Keratinocyte (primary cell): Measurements from ENCODE around the gene MAP2K2. TPM values are rescaled to one million over a fixed set of nuclear protein-coding genes. Genes with fewer than 3 reads are reported as not detected.

Experiments used
- DNase-seq: peaks from one replicate; pipeline ENCODE4 v3.0.0-alpha.2; 2011; ENCODE audit warnings: low read depth, missing footprints, low spot score
- FAIRE-seq: peaks from 2 replicates; lab custom pipeline; 2011; peaks lifted over from hg19 to GRCh38; lab: Jason Lieb, UNC
- H2AFZ ChIP-seq: 2 replicates; pipeline ENCODE4 v1.6.0; 2012; ENCODE audit warnings: low read length, control low read depth, inconsistent platforms; ENCODE audit not compliant: control insufficient read depth
- H3K27ac ChIP-seq: 2 replicates; pipeline ENCODE4 v1.5.1; 2011; ENCODE audit warnings: low read length; ENCODE audit not compliant: control insufficient read depth, insufficient read depth
- H3K27me3 ChIP-seq: 3 replicates; pipeline ENCODE4 v1.6.0; 2011; ENCODE audit warnings: low read length; ENCODE audit not compliant: control insufficient read depth, insufficient read depth; ENCODE audit errors: extremely low read depth
- H3K36me3 ChIP-seq, 2 experiments: 2 replicates in 1 of 2; 3 replicates in 1 of 2; pipeline ENCODE4 v1.5.1; 2011; ENCODE audit warnings: low read length in 2 of 2, mild to moderate bottlenecking in 1 of 2; ENCODE audit not compliant: control insufficient read depth in 2 of 2, insufficient read depth in 2 of 2; ENCODE audit errors: extremely low read depth in 1 of 2
- H3K4me1 ChIP-seq: 3 replicates; pipeline ENCODE4 v1.5.1; 2011; ENCODE audit warnings: low read length; ENCODE audit not compliant: control insufficient read depth, insufficient read depth; ENCODE audit errors: extremely low read depth
- H3K4me2 ChIP-seq: 3 replicates; pipeline ENCODE4 v1.6.0; 2011; ENCODE audit warnings: low read depth, low read length; ENCODE audit not compliant: control insufficient read depth, insufficient read depth; ENCODE audit errors: extremely low read depth
- H3K4me3 ChIP-seq, 3 experiments: fragments of 200-600 bp in 1 of 3; sonication (generic) in 1 of 3; 2 replicates in 2 of 3; 3 replicates in 1 of 3; pipeline ENCODE4 v1.5.1; 2011 to 2016; ENCODE audit warnings: low read length in 3 of 3, mild to moderate bottlenecking in 3 of 3, control low read depth in 2 of 3, inconsistent platforms in 1 of 3, low read depth in 1 of 3, mixed read lengths in 1 of 3, mixed run types in 1 of 3, moderate library complexity in 1 of 3; ENCODE audit not compliant: control insufficient read depth in 2 of 3, insufficient read depth in 2 of 3; ENCODE audit errors: extremely low read depth in 1 of 3
- H3K79me2 ChIP-seq: 2 replicates; pipeline ENCODE4 v1.6.0; 2012; ENCODE audit warnings: low read length; ENCODE audit not compliant: control insufficient read depth, insufficient read depth
- H3K9ac ChIP-seq: 3 replicates; pipeline ENCODE4 v1.6.0; 2011; ENCODE audit warnings: low read length; ENCODE audit not compliant: control insufficient read depth, insufficient read depth; ENCODE audit errors: extremely low read depth
- H3K9me1 ChIP-seq: 3 replicates; pipeline ENCODE4 v1.6.0; 2011; ENCODE audit warnings: low read length; ENCODE audit not compliant: control insufficient read depth, insufficient read depth; ENCODE audit errors: extremely low read depth
- H3K9me3 ChIP-seq: 2 replicates; pipeline ENCODE4 v1.5.1; 2012; ENCODE audit warnings: low read depth, low read length; ENCODE audit not compliant: control insufficient read depth
- H4K20me1 ChIP-seq: 3 replicates; pipeline ENCODE4 v1.6.0; 2011; ENCODE audit warnings: low read length; ENCODE audit not compliant: control insufficient read depth, insufficient read depth; ENCODE audit errors: extremely low read depth
- CTCF ChIP-seq, 3 experiments: IDR thresholded peaks in 1 of 3; conservative IDR thresholded peaks in 1 of 3; optimal IDR thresholded peaks in 1 of 3; 2 replicates in 2 of 3; 3 replicates in 1 of 3; pipeline versions ENCODE3 to v1.5.1; 2011; ENCODE audit warnings: low read length in 3 of 3, mild to moderate bottlenecking in 3 of 3, moderate library complexity in 2 of 3, control low read depth in 1 of 3, inconsistent platforms in 1 of 3; ENCODE audit not compliant: insufficient read depth in 2 of 3; ENCODE audit errors: extremely low read depth in 1 of 3
- EZH2 ChIP-seq: IDR thresholded peaks from one replicate; pipeline ENCODE4 v1.6.1; 2012; ENCODE audit warnings: inconsistent platforms, mild to moderate bottlenecking, low read length, moderate library complexity
- dilution Hi-C: fragments of 300-500 bp; cut with MboI; formaldehyde crosslinking; loops from one replicate; pipeline ENCODE4 v1.7.0; 2020; ENCODE audit warnings: low sequenced_read_pairs; ENCODE audit not compliant: extremely low pct_ligation_motif_present
- polyA plus RNA-seq, 5 experiments: library from polyadenylated mRNA; depleted of rRNA in 3 of 5; stranded (reverse) in 3 of 5; stranded (forward) in 1 of 5; unstranded in 1 of 5; fragments of >200 nt; gene quantifications; 1 replicate in 1 of 5; 2 replicates in 3 of 5; 3 replicates in 1 of 5; pipeline versions ENCODE4 v1.2.1 to v1.2.3, GENCODE V29; 2011 to 2012; ENCODE audit warnings: missing spikeins in 2 of 5, low read depth in 1 of 5, low replicate concordance in 1 of 5

The MAP2K2 gene
- polyA plus RNA-seq, 1 donor (not counting 4 experiments of a cell fraction or from before 2014, with no cell fraction given): 61.8 TPM

DNA sequence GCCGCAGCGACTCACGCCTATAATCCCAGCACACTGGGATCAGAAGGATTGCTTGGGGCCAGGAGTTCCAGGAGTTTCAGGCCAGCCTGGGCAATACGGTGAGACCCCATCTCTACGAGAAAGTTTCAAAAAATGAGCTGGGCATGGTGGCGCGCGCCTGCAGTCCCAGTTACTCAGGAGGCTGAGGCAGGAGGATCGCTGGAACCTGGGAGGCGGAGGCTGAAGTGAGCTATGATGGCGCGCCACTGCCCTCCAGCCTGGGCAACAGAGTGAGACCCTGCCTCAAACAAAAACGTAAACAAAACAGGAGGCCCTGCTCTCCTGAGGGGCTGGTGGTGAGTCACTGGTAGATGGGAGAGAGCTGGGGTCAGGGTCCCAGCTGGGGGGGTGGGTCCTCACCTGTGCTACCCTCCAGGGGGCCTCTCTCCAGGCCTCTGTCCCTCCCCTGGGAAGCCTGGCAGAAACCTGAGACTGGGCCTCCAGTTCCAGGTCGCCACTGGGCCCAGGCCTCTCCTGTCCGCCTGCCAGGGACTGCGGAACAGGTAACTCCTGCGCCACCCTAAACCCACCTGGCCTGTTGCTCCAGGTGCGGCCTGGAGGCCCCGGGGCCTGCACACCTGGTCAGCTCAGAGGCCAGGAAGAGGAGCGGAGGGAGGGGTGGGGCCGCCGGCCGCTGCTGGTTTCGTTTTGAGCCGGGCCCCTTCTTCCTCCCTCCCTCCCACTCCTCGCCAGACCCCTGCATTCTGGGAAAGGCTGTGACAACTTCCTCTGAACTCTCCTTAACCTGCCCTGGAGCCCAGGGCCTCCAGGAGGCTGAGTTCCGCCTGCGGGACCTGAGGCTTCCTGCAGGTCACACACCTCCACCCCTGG is 40.0 kb downstream of the MAP2K2 start:
- FAIRE-seq (no peak), DNase-seq (no peak)
- Histone ChIP-seq H3K79me2 (no peaks in the 10 kb centered on the region), H3K36me3 (peaks cover 0 to 1% of the 10 kb centered on the region in 2 experiments), H3K4me2 (no peak overlapping the region), H3K4me1 (no peaks in the 10 kb centered on the region), H3K27me3 (no peaks in the 10 kb centered on the region), H3K9ac (no peak overlapping the region), H3K9me1 (no peaks in the 10 kb centered on the region), H3K4me3 (no peak overlapping the region), H4K20me1 (no peaks in the 10 kb centered on the region), H3K27ac (no peak overlapping the region), H2AFZ (no peak overlapping the region), H3K9me3 (no peaks in the 10 kb centered on the region)
- no peak for TF ChIP-seq CTCF (optimal IDR thresholded peaks at IDR 0.05 in 1 of 3, IDR thresholded peaks at IDR 0.05 in 1 of 3, conservative IDR thresholded peaks at IDR 0.05 in 1 of 3; ENCODE audit: extremely low read depth in 1 of 3, insufficient read depth in 2 of 3, low read length in 3 of 3)
- TF ChIP-seq EZH2: no peak
- dilution Hi-C loops: no loop called here

DNA sequence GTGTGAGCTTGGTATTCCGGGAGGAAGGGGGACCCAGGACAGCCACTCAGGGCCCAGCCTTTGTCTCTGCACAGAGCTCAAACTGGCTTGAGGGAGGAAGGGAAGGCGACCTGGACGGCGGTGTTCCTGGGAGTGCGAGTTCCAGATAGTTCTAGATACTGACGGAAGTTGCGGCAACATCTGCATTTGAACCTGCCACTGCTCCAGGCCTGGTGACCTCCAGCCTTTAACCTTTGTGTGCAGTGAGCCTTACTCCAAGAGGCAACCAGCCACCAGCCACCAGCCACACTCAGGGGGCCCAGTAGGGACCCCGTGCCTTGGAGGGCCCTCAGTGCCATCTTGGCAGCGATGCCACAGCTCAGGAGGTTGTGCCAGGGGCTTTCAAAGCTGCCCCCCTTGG is 41.8 kb downstream of the MAP2K2 start:
- Histone ChIP-seq H3K9ac (no peak overlapping the region), H3K9me1 (no peaks in the 10 kb centered on the region), H3K4me1 (peaks cover 3% of the 10 kb centered on the region), H2AFZ (no peak overlapping the region), H3K27me3 (no peaks in the 10 kb centered on the region), H3K79me2 (no peaks in the 10 kb centered on the region), H3K4me2 (no peak overlapping the region), H3K4me3 (no peak overlapping the region), H3K27ac (no peak overlapping the region), H3K9me3 (no peaks in the 10 kb centered on the region), H3K36me3 (no peaks in the 10 kb centered on the region), H4K20me1 (no peaks in the 10 kb centered on the region)
- no peak for TF ChIP-seq EZH2
- no peak for TF ChIP-seq CTCF (optimal IDR thresholded peaks at IDR 0.05 in 1 of 3, IDR thresholded peaks at IDR 0.05 in 1 of 3, conservative IDR thresholded peaks at IDR 0.05 in 1 of 3; ENCODE audit: extremely low read depth in 1 of 3, insufficient read depth in 2 of 3, low read length in 3 of 3)
- dilution Hi-C loops: no loop called here
- no peak for DNase-seq
- FAIRE-seq: no peak
